Transverse colon (tissue), 3 donors: ENCODE measurements around the gene LRRC36.

Experiments used
- CTCF ChIP-seq, 5 experiments: fragments of 200-600 bp in 3 of 5; fragments of 450-650 bp in 2 of 5; sonication (generic) in 3 of 5; IDR thresholded peaks; 1 replicate in 2 of 5; 2 replicates in 3 of 5; pipeline ENCODE4 v1.5.1; 2016 to 2017; ENCODE audit warnings: antibody characterized with exemption in 5 of 5, inconsistent platforms in 3 of 5, mild to moderate bottlenecking in 2 of 5, moderate library complexity in 1 of 5
- EP300 ChIP-seq: sonication (generic); formaldehyde crosslinking; IDR thresholded peaks from one replicate; pipeline ENCODE4 v1.6.1; 2017; ENCODE audit warnings: antibody characterized with exemption, low read depth

- TF ChIP-seq EP300 (no peak), CTCF (IDR thresholded peaks at IDR 0.05) (no peak)
Observed at GRCh38 chr16:67403976-67404555, 77.5 kb downstream of the LRRC36 start.
